GM18498 (cell line): ENCODE measurements around the gene CLMP.
"Not testable (repeated sequence)": the region's sequence is repeated elsewhere in the genome, so short reads cannot be mapped to it uniquely, and the experiment has no call there.

Source experiments
- ATAC-seq: cut with Tn5 transposase; IDR thresholded peaks from one replicate; pipeline ENCODE4 v1.9.1; 2021; ENCODE audit warnings: mild to moderate bottlenecking, moderate library complexity; ENCODE audit not compliant: unreplicated experiment

The CLMP gene

GRCh38 chr11:123061403-123062157, 133.5 kb downstream of the CLMP start, which contains the start of gene HSPA8:
HSPA8 (minus strand) TSS chr11:123062136; CDS start chr11:123061324, 812 bp downstream.
- peak; percentile 14 for ATAC-seq

- no peak for ATAC-seq
These were observed 134.6 kb downstream of the CLMP start for GRCh38 chr11:123060277-123061000.

DNA sequence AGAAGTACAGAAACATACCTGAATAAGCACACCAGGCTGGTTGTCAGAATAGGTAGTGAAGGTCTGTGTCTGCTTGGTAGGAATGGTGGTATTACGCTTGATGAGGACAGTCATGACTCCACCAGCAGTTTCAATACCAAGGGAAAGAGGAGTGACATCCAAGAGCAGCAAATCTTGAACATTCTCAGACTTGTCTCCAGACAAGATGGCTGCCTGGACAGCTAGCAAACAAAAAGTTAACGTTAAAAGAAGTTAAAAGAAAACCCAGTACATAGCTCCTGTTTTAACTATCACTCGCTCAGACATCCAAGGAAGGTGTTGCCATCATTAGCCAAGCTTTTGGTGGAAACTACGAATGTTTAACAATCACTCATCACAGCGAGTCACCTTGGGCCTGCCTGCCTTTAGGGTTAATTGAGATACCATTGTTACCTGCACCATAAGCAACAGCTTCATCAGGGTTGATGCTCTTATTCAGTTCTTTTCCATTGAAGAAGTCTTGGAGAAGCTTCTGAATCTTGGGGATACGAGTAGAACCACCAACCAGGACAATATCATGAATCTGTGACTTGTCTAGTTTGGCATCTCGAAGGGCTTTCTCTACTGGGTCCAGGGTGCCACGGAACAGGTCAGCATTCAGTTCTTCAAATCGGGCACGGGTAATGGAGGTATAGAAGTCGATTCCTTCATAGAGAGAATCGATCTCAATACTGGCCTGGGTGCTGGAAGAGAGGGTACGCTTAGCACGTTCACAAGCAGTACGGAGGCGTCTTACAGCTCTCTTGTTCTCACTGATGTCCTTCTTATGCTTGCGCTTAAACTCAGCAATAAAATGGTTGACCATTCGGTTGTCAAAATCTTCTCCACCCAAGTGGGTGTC, 135.8 kb downstream of the CLMP start:
- not testable (repeated sequence) for ATAC-seq

GRCh38 chr11:123057661-123058305, 137.3 kb downstream of the CLMP start:
- no peak for ATAC-seq

DNA sequence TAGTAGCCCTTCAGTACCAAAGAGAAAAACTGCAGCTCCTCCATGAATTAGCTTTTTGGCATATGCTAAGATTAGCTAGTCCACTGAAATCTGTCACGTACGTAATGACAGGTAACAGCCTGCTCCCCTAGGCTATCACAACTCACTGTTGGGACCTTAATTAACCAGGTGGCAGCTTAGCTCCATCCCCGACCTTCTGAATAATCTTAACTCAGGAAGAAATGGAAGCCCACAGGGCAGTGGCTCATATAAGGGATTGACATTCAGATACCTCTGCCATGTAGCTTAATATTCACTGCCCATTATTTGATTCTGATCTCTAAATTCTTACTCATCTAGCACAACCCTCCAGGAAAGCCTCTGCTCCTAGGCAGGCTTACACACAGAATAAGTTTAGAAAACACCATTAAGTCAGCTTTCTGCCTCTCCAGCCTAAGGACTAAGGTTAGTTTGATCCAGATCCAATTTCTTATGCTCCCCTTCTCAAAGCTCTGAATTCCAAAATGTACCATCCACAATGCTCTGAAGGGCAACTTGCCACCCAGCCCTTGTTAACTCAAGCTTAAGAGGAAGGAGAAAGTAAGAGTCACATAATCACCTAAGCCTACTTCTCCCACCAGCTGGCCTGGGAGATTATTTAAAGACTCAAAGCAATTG, 138.1 kb downstream of the CLMP start:
- no peak for ATAC-seq

- no peak for ATAC-seq
These were observed 139.7 kb downstream of the CLMP start for GRCh38 chr11:123055191-123055901.

DNA sequence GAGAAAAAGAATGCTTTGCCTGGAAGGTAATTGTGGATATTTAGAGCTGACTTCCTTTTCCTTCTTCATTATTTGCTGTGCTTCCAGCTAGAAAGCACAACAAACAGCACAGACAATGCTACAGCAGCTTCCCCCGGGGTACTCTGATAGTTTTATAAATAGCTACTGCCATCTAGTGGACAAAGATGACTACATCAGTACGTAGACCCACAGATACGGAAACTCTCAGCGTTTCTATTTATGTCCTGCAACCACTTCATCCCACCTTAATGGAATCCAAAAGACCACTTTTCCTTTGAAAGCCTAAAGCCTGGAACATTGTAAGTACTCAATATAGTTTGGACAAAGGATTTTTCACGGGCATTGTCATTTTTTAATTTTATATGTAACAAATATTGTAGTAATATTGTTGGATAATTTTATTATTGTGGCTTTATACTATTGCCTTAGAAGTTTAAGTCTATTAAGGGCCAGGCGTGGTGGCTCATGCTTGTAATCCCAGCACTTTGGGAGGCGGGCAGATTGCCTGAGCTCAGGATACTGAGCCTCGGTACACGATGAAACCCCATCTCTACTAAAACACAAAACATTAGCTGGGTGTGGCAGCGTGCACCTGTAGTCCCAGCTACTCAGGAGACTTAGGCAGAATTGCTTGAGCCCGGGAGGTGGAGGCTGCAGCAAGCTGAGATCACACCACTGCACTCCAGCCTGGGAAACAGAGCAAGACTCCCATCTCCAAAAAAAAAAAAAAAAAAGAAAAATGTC, 140.6 kb downstream of the CLMP start:
- ATAC-seq: peak; percentile 74

DNA sequence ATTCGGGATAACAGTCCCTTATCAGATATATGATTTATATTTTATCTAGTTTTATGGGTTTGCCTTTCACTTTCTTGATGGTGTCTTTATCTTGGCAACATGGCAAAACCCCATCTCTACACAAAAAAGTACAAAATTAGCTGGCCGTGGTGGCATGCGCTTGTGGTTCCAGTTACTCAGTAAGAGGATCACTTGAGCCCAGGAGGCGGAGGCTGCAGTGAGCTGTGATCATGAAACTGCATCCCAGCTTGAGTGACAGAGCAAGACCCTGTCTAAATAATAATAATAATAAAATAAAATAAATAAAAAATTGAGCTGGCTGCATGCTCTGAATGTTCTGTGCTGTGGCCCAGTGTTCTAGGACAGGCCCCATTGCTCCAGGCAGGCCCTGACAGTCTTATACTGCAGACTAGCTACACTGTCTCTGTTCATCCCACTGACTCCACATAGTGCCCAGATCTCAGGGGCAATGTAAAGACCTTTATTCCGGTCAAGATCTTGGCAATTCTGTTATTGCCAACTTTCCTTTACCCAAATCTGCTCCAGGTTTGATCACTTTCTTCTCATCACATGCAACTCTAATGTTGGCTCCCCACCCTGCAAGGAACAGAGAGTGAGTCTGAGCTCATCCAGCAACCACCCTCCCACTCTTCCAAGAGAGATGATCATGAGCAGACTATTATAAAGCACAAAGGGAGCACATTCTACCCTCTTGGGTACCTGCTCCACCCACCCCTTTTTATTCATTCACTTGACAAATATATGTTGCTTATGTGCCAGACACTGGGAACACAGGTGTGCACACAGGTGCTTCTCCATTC, 141.9 kb downstream of the CLMP start:
- no peak for ATAC-seq

- no peak for ATAC-seq
These were observed 143.4 kb downstream of the CLMP start for GRCh38 chr11:123051634-123052033.

- ATAC-seq: no peak
These were observed 143.9 kb downstream of the CLMP start for GRCh38 chr11:123051146-123051545.

- no peak for ATAC-seq
These were observed 147.1 kb downstream of the CLMP start for GRCh38 chr11:123047947-123048293.

DNA sequence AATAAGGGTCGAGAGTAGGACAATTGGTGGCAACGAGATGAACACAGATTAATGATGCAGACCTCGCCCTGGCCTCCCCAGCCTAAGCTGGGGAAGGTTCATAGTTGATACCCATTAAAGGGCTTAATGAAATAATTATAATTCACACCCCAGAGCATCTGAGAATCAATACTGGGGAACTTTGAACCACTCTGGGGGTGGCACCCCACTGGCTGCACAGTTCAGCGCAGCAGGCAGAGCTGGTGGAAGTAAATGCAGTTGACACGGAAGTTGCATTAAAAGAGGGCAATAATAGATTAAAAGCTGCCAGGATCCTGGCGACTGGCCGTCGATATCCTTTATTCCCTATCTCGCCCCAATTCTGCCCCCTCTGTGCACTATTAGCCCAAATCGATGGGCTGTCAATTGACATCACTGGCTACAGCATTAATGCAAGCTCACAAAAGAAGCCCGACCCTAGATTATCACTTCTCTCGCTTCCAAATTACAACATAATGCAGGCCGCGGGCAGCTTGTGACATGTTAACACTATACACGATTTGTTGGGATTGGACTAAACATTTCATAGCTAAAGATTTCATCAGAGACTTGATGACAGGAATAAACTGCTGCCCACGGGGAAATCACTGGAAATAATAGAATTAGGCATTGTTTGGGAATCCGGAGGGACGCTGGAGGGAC, 147.6 kb downstream of the CLMP start:
- ATAC-seq: no peak

- ATAC-seq: no peak
These were observed 148.4 kb downstream of the CLMP start for GRCh38 chr11:123046473-123047259.

DNA sequence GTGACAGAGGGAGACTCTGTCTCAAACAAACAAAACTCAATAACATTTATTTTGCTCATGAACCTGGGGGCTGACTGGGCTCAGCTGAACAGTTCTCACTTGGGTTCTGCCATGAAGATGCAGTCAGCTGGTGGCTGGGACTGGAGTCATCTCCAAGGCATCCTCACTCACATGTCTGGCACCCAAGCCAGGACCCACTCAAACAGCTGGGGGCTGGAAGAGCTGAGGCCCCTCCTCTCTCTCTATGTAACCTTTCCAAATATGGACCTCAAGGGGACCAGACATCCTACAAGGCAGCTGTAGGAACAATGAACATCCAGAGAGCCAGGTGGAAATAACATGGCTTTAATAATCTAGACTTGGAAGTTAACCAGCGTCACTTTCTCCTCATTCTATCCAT, 149.9 kb downstream of the CLMP start:
- ATAC-seq: no peak

- ATAC-seq: no peak
These were observed 153.9 kb downstream of the CLMP start for GRCh38 chr11:123041185-123041584.

- ATAC-seq: no peak
These were observed 155.0 kb downstream of the CLMP start for GRCh38 chr11:123040111-123040432.

DNA sequence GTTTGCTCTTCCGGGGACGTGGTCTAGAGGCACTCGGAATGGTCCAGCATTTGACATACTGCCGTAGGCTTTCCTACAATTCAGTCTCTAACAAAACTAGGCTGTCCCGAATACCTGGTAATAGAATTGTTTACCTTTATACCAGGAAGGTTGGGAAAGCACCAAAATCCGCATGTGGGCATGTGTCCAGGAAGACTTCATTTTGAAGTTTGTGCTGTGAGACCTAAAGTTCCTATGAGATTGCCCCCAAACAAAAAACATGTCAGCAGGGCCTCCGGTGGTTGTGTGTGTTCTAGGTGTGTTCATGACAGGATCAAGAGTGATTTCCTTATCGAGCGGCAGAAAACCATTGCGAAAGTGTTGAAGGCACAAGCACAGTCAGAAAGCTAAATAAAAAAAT, 159.2 kb downstream of the CLMP start:
- no peak for ATAC-seq
